ENCODE data around the gene STAT6.

STAT6 gene

DNA sequence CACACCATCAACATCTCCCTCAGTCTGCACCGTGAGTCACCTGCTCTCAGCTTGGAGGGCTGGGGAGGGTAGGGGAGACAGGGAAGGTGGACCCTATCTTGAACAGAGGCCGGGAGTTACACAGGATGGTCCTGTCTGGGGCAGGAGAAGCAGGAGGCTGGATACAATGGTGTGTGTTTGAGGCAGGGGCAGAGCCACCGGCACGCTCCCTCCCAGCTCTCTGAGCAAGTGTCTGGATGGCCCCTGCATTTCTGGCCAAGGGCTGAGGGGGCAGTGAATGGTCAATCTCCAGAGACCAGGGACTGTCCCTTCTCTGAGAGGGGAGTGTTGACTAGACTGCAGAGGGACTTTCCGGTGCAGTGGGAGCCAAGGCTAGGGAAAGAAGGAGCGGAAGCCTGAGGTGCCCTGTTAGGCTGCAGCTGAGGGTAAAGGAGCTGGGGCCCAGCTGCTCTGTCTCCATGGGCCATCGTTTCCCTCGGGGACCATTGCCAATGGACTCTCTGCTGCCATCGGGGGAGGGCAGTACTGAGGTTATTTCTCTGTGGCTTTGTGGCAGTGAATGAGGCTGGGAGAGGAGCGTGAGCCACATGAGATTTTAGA, 34.4 kb upstream of the STAT6 start:
- DNase-seq (ENCODE audit: low read depth in 2 of 2) = no peak

DNA sequence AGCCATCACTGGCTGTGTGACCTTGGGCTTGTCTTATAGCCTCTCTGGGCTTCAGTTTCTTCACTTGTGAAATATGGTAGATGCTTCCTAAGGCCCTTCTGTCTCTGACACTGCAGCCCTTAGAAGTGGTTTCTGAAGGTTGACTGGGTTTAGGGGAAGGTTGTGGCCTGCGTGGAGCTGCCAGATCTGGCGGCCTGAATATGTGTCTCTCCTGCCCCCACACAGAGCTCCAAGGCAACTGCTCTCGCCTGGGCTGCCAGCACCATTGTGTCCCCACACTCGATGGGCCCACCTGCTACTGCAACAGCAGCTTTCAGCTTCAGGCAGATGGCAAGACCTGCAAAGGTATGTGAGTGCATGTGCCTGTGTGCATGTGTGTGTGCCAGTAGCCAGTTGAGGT, 32.3 kb upstream of the STAT6 start:
- DNase-seq (ENCODE audit: low read depth in 2 of 2) = no peak

DNA sequence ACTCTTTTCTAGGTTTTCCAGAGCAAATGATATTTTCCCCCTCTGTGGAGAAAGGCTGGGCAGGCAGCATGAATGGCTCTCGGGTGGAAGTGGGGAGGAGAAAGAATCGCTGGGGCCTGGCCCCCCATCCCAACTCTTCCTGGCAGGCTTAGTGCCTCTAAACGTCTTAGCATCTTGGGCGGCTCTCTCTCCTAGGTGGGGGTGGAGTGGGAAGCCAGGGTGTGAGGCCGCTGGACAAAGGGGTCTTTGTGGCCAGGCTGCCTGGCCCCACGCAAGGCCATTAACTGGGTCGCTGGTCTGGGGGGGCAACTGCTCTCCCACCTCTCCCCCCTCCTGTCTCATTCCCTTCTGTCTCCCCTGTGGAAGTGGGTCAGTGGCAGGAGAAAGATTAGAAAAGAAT, 31.6 kb upstream of the STAT6 start:
- no peak for DNase-seq (ENCODE audit: low read depth in 2 of 2)

DNA sequence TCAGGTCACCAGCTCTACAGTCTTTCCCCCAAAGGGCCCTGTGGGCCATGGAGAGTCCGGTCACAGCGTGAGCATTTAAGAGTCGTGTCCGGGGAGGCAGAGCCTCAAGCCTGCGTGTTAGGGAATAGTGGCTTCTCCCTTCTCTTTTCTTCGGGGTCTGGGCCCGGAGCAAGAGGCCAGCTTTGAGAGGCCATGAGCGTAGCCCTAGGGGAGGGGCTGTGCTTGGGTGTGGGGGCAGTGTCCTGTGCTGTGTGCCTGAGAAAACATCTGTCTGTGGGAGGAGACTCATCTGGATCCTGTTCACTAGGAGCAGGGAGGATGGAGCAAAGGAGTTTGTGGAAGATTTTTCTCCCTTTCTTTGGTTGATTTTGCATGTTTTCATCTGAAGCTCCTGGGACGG, 31.0 kb upstream of the STAT6 start:
- no peak for DNase-seq (ENCODE audit: low read depth in 2 of 2)

DNA sequence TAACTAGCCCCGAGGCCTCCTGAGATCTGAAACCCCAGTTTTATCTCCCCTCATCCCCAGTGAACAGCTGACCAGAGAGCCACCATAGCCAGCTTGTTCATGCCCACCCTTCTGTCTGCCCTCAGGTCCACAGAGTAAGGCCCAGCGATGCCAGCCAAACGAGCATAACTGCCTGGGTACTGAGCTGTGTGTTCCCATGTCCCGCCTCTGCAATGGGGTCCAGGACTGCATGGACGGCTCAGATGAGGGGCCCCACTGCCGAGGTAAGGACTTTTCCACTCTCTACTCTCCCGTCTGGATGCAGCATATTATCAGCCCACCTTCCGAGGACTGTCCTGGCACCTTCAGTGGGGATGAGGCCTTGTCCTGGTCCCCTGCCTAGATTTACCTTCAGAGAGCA, 30.1 kb upstream of the STAT6 start:
- no peak for DNase-seq (ENCODE audit: low read depth in 2 of 2)

DNA sequence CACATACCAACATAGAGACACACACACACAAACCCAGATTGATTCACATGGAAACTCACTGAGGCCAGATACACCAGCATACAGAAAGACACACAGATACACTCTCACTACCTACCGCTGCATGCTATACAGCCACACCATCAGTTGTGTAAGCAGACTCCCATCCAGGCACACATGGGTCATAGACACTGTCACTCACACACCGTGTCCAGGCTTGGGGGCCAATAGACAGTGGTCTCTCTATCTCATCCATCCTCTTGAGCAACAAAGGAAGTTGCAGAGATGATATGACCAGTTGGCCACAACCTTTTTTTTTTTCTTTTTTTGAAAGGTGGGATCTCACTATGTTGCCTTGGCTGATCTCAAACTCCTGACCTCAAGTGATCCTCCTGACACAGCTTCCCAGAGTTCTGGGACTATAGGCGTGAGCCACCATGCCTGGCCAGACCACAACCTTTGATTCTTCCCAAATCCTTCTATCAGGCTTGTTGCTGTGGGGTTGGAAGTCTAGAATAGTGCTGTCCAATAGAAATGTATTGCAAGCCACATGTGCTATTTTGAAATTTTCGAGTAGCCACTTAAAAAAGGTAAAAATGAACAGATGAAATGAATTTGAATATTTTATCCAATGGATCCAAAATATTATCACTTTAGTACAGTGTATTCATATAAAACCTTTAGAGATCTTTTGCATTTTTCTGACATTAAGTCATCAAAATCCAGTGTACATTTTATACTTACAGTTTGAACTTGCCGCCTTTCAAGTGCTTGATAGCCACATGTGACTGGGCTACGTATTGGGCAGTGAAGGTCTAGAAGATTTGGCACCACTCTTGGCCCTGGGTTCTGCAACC, 28.9 kb upstream of the STAT6 start:
- no peak for DNase-seq (ENCODE audit: low read depth in 2 of 2)

DNA sequence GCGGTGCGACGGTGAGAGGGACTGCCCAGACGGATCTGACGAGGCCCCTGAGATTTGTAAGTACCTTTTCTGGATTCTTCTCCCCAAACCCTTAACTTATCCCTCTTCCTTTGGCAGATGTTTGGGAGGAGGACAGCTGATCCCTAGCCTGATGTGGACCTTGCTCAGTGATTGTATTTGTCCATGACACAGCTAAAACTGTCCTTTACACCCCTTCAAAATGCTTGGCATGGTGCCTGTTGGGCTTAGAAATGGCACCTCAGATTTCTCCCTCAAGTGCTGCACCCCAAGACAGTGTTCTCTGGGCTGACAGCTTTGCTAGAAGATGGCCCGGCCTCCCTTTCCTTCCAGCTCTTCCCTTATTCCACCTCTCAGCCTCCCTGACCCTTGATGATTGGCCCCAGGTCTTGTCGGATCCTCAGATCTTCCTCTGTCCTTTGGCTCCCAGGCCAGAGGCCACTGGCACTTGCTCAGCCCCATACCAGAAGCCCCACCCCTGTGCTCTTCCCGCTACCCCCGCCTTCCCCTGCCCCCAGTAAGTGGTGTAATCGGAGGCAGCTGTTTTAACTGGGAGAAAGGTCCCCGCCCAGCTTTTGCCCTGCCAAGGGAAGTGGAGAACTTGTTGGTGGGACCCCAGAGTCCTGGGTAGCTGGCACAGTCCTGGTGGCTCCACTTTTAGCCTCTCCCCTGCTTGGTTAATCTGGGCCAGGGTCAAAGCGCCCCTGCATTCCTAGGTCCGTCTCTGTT, 27.5 kb upstream of the STAT6 start:
- no peak for DNase-seq (ENCODE audit: low read depth in 2 of 2)

DNA sequence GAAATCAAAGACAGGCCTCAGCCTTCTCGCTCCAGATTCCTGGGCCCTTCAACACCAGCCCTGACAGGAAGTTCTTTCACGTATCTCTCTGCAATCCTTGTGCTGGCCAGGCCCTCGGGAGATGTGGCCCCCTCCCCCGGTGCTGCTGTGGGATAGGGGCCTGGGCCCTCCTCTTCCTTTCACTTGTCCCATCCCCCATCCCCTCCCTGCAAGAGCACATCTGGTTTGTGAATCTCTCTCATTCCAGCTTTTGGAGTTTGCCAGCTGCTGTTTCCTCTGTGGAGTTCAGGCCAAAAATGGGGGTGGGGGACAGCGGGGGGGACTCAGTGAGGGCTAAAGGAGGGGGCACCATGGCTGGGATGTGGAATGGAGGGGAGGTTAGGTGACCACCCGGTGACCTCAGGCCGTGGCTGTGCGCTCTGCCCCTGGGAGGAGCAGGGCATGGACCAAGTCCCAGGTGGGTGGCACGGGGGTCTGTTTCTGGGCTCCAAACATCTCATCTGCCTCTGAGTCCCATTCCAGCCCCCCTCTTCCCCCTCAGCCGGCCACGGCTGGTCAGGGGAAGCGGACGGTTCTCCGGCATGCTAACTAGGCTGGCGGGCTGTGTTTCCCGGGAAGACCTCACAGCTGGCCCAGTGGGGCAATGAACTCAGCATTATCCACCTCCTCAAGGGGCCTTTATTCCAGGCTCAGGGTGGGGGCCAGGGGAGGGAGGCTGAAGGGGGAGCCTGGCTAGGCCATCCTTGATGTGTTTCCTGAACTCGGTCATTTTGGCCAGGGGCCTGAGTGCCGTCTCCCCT, 24.6 kb upstream of the STAT6 start:
- no peak for DNase-seq (ENCODE audit: low read depth in 2 of 2)

DNA sequence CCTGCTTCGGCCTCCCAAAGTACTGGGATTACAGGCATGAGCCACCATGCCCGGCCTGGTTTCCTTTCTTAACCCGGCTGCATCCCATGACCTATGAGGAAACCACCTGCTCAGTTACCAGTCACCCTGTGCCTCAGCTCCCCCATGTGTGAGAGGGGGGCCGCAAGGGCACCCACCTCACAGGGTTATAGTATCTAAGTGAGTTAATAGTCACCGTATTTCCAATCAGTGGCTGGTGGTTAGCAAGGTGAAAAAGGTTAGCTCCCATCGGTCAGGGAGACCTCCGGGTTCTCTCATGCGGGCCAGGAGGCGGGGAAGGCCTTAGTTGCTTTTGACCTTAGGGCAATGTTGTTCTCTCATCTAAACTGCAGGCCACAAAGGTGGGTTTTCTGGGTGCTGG, 23.8 kb upstream of the STAT6 start:
- DNase-seq (ENCODE audit: low read depth in 2 of 2) = no peak

DNA sequence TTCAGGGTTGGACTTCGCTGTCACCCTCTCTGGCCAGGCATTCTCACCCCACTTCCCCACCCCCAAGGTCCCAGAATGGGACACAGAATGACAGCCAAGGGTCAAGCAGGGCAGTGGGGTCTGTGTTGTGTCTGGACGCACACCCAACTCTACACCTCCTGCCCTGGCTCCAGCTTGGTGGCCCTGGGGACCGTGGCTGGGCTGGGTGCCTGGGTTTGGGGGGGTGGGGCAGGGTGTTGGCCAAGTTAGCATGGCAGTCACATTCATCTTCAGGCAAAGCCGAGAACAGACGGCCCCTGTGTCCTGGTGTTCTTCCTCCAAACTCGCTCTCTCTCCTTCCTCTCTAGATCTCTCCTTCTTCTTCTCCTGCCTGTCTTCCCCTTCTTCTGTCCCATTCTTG, 22.8 kb upstream of the STAT6 start:
- DNase-seq (ENCODE audit: low read depth in 2 of 2) = no peak

DNA sequence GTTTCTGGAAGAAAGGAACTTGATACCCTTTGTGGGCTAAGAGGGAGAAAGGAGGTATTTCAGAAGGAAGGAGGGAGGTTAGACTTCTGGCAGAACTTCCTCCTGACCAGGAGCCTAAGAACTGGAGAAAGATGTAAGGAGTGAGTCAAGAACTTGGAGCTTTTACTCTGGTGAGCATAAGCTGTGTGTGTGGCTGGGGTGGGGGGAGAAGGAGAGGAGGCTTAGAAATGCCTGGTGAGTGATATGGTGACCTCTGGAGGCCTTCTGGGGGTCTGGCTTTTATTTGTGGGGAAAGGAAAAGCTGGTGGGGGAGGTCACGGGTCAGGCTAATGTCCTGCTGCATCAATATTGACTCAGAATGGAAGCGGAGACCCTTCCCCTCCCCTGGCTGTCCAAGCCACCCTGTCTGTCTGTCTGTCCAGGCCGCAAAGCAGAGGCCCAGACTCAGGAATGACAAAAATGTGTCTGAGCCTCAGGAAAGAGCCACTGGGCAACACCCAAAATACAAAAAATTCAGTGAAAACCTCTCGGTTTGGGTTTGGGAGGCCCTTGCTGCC, 21.9 kb upstream of the STAT6 start:
- DNase-seq (ENCODE audit: low read depth in 2 of 2) = no peak

DNA sequence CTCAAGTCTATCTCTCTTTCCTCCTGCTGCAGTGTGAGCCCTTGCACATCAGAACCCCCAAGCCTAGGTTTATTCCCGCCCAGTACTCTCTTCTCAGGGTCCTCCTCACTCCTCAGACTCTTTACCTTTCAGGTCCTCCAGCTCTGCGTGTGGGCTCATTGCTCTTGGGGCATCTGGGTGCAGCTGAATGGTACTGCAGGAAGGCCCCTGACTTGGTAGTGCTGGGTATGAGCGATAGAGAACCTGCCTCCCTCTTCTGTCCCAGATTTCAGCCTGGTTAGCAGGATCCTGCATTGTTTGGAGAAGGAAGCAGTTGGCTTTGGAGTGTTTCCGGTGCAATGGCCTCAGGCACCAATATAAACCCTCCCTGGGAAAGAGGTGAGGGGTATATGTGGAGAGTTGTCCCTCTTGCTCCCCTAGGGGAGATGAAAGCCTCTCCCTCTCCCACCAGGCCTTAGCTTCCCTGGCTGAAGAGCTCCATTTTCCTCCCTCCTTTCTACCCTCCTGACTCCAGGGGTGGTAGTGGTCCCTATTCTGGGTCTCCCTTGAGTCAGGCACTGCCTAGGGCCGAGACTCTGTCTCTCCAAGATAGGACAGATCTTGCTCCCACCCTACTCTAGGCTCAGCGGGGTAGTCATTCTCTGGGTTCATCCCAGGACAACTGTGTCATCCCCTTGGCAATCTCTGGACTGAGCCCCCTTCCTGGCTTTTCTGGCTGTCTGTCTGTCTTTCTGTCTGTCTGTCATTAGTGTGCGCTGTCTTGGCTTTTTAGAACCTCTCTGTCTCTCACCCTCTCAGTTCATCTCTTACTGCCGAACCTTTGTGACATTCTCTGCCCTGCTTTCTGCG, 21.0 kb upstream of the STAT6 start:
- DNase-seq (ENCODE audit: low read depth in 2 of 2) = no peak

DNA sequence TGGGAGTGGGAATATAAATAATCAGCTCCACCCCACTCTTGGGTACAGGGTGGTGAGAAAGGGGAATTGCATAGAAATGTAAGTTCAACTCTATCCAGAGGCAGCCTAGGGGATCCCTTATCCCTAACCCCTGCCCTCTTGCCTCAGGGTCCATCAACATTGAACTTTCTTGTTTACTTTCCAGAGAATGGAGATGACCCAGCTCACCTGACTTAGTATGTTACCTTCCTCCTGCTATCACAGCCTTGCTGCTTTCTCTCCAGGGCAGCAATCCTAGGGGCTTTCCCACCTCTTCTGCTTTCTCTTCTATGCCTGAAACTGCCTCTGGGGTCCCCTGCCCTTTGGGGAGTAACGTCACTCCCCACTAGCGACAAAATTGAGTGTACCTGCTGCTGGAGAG, 19.8 kb upstream of the STAT6 start:
- DNase-seq (ENCODE audit: low read depth in 2 of 2) = no peak

DNA sequence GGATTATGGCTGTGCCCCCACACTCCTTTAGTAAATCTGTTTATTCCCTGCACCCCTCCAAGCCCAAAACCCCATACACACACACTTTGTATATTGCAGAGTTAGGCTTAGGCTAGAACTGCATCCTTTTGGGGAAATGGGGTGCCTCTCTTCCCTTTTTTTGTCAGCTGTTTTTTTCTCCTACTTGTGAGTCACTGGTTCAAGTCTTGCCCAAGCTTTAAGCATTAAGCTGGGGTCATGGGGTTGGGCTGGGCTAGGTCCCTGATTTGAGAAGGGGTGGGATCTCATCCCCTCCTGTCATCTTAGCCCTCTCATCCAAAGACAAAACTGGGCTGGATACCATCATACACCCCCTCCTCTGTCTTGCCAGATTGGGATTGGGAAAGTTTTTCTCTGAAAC, 18.7 kb upstream of the STAT6 start:
- no peak for DNase-seq (ENCODE audit: low read depth in 2 of 2)

DNA sequence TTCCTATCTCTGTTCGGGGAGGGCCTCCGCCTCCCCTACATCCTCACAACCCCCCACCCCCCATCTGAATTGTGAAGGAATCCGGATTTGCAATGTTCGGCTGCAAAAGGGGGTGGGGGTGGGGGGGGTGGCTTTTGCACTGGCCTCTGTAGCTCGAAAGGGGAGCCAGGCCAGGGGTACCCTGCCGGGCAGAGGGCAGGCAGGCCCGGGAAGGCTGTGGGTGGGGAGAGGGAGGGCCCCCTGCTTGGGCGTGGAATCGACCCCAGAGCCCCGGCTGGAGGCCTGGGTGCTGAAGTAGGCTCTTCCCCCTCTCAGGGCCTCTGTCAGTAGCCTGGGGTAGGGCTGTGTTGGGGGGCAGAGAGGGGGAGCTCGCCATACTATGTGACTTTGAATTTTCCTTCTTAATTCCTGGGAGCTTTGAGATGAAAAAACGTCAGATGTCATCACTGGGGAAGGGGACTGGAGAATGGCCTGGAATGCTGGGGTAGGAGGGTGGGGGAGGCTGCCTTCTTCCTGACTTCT, 18.2 kb upstream of the STAT6 start:
- DNase-seq (ENCODE audit: low read depth in 2 of 2) = no peak

DNA sequence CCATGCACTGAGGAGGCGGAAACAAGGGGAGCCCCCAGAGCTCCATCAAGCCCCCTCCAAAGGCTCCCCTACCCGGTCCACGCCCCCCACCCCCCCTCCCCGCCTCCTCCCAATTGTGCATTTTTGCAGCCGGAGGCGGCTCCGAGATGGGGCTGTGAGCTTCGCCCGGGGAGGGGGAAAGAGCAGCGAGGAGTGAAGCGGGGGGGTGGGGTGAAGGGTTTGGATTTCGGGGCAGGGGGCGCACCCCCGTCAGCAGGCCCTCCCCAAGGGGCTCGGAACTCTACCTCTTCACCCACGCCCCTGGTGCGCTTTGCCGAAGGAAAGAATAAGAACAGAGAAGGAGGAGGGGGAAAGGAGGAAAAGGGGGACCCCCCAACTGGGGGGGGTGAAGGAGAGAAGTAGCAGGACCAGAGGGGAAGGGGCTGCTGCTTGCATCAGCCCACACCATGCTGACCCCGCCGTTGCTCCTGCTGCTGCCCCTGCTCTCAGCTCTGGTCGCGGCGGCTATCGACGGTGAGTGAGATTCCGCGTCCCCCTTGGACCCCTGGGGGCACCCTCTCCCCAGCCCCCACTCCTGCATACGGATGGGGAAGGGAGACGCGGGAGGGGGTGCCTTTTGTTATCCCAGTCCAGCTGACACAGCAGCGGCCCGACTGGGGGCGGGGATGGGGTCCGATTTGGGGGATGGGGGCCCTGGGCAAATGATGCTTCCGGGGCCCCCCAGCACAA, 17.5 kb upstream of the STAT6 start:
- DNase-seq (ENCODE audit: low read depth in 2 of 2) = no peak

DNA sequence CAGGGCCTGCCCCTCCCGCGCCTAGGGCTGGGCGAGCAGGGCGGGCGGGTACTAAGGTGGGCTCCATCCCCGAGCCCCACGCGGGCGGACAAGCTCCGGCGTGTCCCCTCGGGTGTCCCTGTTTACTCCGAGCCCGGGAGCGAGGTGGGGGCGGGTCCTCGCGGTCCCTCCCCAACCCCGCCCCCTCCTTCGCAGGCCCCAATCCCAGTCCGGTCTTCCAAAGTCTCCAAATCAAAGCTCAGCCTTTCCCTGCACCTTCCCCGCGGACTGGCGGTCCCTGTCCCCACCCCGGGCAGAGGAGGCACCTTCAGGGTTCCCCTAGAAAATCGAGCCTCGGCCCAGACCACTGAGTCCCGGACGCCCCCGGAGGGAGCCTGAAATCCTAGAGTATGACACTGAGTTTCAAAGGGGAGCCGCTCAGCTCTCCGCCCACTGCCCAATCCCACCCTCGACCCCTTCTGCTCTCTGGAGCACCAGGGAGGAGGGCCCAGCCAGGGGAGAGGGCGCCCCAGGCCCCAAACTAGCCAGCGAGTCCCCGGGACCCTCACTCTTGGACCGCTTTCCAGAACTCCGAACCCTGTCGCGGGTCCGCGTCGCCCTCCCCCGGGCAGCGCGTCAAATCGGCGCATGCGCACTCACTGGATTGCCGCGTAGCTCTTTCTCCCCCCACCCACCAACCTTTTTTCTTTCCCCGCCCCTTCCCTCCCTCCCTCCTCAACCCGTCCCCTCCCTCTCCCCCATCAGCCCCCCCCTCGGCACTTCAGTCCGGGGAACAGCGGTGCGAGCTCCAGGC, 16.8 kb upstream of the STAT6 start, which contains the start of gene LRP1:
Gene LRP1, plus strand, starts transcription at position 758 of the 793 bp plus-strand sequence. CDS start 482 bp downstream, outside the sequence.
- DNase-seq (ENCODE audit: low read depth in 2 of 2) = peak; percentile 54 to 66

DNA sequence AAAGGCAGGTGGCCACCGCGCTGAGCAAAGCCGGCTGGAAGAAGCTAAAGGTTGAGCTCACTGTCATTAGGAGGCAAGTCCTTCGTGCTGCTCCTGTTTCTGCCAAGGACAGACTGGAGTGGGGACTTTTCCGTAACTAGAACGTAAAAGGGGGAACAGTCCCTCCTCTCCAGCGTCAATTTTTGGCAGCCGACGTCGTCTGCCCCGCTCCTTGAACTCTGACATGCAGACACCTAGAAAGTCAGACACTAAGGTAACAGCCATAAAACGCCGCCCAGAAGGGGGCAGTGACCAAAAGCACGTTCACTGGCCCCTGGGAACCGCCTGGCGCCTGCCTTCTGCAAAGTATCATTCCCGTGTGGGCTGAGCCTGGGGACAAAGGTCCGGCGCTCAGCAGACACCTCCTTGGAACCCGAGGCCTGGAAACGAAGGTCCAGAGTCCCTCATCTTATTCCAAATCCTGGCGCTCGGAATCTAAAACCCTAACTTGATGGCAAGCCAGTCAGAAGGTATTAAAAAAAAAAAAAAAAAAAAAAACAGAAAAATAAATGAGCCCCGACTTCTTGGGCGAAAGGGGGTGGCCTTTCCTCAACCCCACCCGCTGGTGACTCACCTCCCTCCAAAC, 16.1 kb upstream of the STAT6 start:
- no peak for DNase-seq (ENCODE audit: low read depth in 2 of 2)
